Measurements from ENCODE around the gene ZNF772.

ZNF772 gene

GRCh38 chr19:57421037-57421436, 56.3 kb downstream of the ZNF772 start:
- no peak for TF ChIP-seq CTCF (IDR thresholded peaks at IDR 0.05; ENCODE audit: low read depth, low read length, missing control alignments)
- H3K4me3 ChIP-seq (ENCODE audit: low read depth, low read length), result no peak overlapping the region
- no peak for DNase-seq (ENCODE audit: low read depth)

DNA sequence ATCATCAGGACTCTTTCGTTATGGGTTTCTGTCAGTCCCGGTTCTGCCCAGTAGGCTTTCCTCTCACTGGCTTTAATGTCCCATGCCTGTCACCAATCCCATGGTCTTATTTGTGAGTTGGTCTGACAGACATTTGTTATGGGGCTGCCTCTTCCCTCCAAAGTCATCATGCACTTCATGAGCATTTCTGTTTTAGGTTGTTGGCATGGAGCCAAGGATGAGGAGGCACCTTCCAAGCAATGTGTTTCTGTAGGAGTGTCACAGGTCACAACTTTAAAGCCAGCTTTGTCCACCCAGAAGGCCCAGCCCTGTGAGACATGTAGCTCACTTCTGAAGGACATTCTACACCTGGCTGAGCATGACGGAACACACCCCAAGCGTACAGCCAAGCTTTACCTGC, 57.9 kb downstream of the ZNF772 start:
- DNase-seq (ENCODE audit: low read depth), result no peak
- TF ChIP-seq CTCF (IDR thresholded peaks at IDR 0.05; ENCODE audit: low read depth, low read length, missing control alignments), result no peak
- no peak overlapping the region for H3K4me3 ChIP-seq (ENCODE audit: low read depth, low read length)

Data from GM12864 (cell line).